Progenitor cell of endocrine pancreas (in vitro differentiated cells): ENCODE measurements around the gene EVL. TPM values are rescaled to one million over a fixed set of nuclear protein-coding genes. Genes with fewer than 3 reads are reported as not detected.

Source experiments
- DNase-seq: peaks from one replicate; pipeline ENCODE4 v3.0.0; 2021; ENCODE audit warnings: low spot score; ENCODE audit not compliant: unreplicated experiment
- H3K27ac Mint-ChIP-seq: 2 replicates; pipeline ENCODE4 v1.8.0; 2021; ENCODE audit warnings: mild to moderate bottlenecking, moderate library complexity, mixed read lengths
- H3K27me3 Mint-ChIP-seq: 2 replicates; pipeline ENCODE4 v1.8.0; 2021; ENCODE audit warnings: mixed read lengths
- H3K36me3 Mint-ChIP-seq: 2 replicates; pipeline ENCODE4 v1.8.0; 2022; ENCODE audit warnings: mixed read lengths; ENCODE audit not compliant: insufficient read depth
- H3K4me1 Mint-ChIP-seq: 2 replicates; pipeline ENCODE4 v1.8.0; 2021; ENCODE audit warnings: low read depth, mixed read lengths
- H3K4me3 Mint-ChIP-seq: 2 replicates; pipeline ENCODE4 v1.8.0; 2021; ENCODE audit warnings: low read depth, mild to moderate bottlenecking, moderate library complexity, mixed read lengths
- H3K9me3 Mint-ChIP-seq: 2 replicates; pipeline ENCODE4 v1.8.0; 2021; ENCODE audit warnings: low read depth, mixed read lengths
- total RNA-seq: library from RNA; stranded (reverse); gene quantifications from 2 replicates; pipeline ENCODE4 v1.2.1, GENCODE V29; 2021
- TF ChIP-seq, protein P1 (sequence below): fragments of 200-600 bp; sonication (generic); IDR thresholded peaks from one replicate; pipeline ENCODE4 v1.5.0; 2021; ENCODE audit warnings: antibody characterized with exemption, mild to moderate bottlenecking; ENCODE audit not compliant: unreplicated experiment

Gene EVL
- total RNA-seq, 1 donor from 2014 or later, result 207 TPM

DNA sequence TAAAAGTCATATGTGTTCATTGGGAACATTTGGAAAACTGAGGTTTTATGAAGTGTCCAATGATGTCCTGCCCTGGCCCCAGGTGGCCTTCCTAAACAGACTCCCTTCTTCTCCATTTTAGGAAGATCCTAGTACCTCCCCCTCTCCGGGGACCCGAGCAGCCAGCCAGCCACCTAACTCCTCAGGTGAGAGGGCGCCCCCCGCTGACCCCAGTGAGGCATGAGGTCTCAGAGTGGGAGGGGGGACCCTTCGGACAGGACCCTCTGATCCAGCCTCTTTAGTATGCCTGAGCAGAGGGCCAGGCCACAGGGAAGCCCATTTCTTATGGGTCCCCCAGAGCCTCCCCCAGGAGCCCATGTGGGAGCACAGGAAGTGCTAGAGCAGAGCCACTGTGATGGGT, 70.6 kb downstream of the EVL start:
- Mint-ChIP-seq H3K4me1 (peaks cover 17% of the 10 kb centered on the region), H3K36me3 (peaks cover 15% of the 10 kb centered on the region), H3K9me3 (no peaks in the 10 kb centered on the region), H3K27ac (no peak overlapping the region), H3K4me3 (no peak overlapping the region), H3K27me3 (no peaks in the 10 kb centered on the region)
- no peak for DNase-seq
- TF ChIP-seq, protein P1, sequence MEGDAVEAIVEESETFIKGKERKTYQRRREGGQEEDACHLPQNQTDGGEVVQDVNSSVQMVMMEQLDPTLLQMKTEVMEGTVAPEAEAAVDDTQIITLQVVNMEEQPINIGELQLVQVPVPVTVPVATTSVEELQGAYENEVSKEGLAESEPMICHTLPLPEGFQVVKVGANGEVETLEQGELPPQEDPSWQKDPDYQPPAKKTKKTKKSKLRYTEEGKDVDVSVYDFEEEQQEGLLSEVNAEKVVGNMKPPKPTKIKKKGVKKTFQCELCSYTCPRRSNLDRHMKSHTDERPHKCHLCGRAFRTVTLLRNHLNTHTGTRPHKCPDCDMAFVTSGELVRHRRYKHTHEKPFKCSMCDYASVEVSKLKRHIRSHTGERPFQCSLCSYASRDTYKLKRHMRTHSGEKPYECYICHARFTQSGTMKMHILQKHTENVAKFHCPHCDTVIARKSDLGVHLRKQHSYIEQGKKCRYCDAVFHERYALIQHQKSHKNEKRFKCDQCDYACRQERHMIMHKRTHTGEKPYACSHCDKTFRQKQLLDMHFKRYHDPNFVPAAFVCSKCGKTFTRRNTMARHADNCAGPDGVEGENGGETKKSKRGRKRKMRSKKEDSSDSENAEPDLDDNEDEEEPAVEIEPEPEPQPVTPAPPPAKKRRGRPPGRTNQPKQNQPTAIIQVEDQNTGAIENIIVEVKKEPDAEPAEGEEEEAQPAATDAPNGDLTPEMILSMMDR, result no peak

DNA sequence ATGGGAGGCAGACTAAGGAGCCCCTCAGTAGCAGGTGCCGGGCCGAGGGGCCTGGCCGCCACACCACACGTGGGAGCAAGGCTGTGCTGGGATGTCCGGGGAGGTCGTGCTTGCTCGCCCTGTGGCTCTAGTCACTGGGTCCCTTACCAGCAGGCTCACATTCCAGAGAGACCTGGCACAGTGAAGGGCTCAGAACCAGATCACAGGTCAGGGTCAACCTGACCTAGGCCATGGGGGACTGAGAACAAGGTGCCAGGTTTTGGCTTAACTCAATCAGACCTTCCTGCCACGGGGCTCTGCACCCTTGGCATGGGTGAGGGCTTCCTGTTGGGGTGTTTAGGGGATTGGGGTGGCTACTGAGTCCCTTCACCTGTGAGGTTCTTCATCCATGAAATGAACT, 72.0 kb downstream of the EVL start:
- no peak overlapping the region for H3K4me3 Mint-ChIP-seq
- no peak overlapping the region for H3K27ac Mint-ChIP-seq
- H3K9me3 Mint-ChIP-seq, result no peaks in the 10 kb centered on the region
- DNase-seq, result no peak
- H3K36me3 Mint-ChIP-seq, result peaks cover 12% of the 10 kb centered on the region
- TF ChIP-seq, protein P1, result no peak
- no peaks in the 10 kb centered on the region for H3K27me3 Mint-ChIP-seq
- peaks cover 20% of the 10 kb centered on the region for H3K4me1 Mint-ChIP-seq

DNA sequence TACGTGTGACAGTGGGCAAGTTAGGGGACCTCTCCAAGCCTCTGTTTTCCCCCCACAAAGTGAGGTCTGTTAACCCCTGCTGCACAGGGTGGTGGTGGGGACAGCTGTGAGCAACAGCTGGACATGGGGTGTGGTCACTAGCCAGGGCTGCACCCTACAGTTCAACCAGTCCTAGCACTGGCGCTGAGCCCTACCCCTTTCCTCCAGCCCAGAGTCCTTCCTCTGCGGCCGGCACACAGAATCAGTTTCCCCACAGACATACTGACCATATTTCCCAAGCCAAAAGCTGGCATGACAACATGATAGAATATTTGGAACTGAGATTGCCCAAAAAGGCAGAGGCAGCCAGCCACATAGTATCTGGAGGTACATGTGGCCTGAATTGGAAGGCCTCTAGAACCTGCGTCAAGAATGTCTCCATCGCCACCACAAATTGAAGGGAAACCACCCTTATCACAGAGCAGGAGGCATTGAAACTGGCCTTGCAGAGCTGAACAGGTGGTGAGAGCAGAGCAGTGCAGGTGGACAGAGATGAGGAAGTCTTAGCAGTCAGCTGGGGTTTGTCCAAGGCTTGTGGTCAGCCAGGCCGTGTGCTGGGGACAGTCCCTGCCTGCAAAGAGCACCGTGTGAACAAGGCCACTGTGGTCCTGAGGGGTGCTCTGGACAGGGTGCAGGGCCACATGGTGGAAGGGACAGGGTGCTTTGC, 73.0 kb downstream of the EVL start:
- no peak overlapping the region for H3K4me3 Mint-ChIP-seq
- no peaks in the 10 kb centered on the region for H3K27me3 Mint-ChIP-seq
- TF ChIP-seq, protein P1, result no peak
- peaks cover 12% of the 10 kb centered on the region for H3K36me3 Mint-ChIP-seq
- no peaks in the 10 kb centered on the region for H3K9me3 Mint-ChIP-seq
- H3K27ac Mint-ChIP-seq, result peak overlapping the region; percentile 71
- DNase-seq, result no peak
- H3K4me1 Mint-ChIP-seq, result peaks cover 28% of the 10 kb centered on the region

DNA sequence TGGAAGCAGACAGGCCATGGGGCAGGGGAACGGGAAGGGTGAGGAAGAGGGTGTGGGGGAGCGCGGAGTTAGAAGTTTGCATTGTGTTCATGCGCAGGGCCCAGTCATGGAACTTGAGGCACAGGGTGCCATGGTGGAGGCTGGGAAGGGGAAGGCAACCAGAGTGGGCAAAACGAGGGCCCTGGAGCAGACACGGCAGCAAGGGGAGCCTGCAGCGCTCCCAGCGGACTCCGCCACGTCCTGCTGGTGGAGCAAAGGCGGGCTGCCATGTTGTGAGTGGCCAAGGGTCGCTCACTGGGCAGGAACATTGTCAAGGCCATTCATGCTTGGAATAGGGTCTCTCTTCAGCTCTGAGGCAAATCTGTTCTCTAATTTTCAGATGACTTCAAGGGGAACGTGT, 73.7 kb downstream of the EVL start:
- Mint-ChIP-seq H3K27ac (no peak overlapping the region), H3K4me3 (no peak overlapping the region), H3K4me1 (peaks cover 30% of the 10 kb centered on the region), H3K36me3 (peaks cover 7% of the 10 kb centered on the region), H3K27me3 (no peaks in the 10 kb centered on the region), H3K9me3 (no peaks in the 10 kb centered on the region)
- TF ChIP-seq, protein P1, result no peak
- no peak for DNase-seq

DNA sequence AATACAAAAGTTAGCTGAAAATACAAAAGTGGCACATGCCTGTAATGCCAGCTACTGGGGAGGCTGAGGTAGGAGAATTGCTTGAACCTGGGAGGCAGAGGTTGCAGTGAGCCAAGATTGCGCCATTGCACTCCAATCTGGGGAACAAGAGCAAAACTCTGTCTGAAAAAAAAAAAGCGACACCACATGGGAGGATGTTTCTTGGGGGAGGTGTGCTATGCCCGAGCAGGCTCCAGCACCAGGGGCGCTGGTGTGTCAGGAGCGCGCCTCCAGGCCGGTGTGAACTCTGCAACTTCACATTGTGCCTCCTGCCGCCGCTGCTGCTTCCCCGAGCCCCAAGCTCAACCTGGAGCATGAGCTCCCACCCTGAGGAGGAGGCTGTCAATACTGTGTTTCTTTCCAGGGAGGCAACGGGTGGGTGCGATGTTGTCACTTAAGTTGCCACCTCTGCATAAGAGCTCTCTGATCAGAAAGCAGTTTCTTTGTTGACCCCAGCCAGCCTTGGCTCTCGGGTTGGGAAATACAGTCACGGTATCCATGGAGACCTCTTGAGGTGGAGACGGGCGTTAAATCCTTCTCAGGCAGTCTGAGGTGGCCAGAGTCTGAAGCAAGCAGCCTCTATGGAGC, 75.3 kb downstream of the EVL start:
- Mint-ChIP-seq H3K4me3 (peak overlapping the region; percentile 3), H3K27me3 (no peaks in the 10 kb centered on the region), H3K4me1 (peaks cover 33% of the 10 kb centered on the region), H3K9me3 (no peaks in the 10 kb centered on the region), H3K36me3 (peaks cover 5% of the 10 kb centered on the region), H3K27ac (peak overlapping the region; percentile 84)
- peak; percentile 43 for DNase-seq
- TF ChIP-seq, protein P1, result peak; percentile 67
